SJSA1 (cell line): ENCODE data around the gene DPYD. TPM values are rescaled to one million over a fixed set of nuclear protein-coding genes. Genes with fewer than 3 reads are reported as not detected.

ENCODE experiments used
- DNase-seq, 2 experiments: peaks; one replicate each; pipeline ENCODE4 v3.0.0-alpha.2; 2015 to 2020; ENCODE audit warnings: low spot score in 2 of 2, low read depth in 1 of 2
- H3K27ac ChIP-seq: fragments of 250-450 bp; sonication (Bioruptor Pico); 2 replicates; pipeline ENCODE4 v1.5.1; 2020; ENCODE audit warnings: mild to moderate bottlenecking, moderate library complexity
- H3K27me3 ChIP-seq: fragments of 250-450 bp; sonication (Bioruptor Pico); replicated peaks from 2 replicates; pipeline ENCODE4 v1.5.1; 2020; ENCODE audit warnings: mild to moderate bottlenecking, moderate library complexity
- H3K36me3 ChIP-seq: fragments of 250-450 bp; sonication (Bioruptor Pico); 2 replicates; pipeline ENCODE4 v1.5.1; 2020; ENCODE audit warnings: mild to moderate bottlenecking
- H3K4me1 ChIP-seq: fragments of 250-450 bp; sonication (Bioruptor Pico); replicated peaks from 2 replicates; pipeline ENCODE4 v1.6.1; 2021; ENCODE audit warnings: mild to moderate bottlenecking
- H3K4me3 ChIP-seq: fragments of 250-450 bp; sonication (Bioruptor Pico); 2 replicates; pipeline ENCODE4 v1.5.1; 2020; ENCODE audit warnings: mild to moderate bottlenecking
- H3K9me3 ChIP-seq: fragments of 250-450 bp; sonication (Bioruptor Pico); replicated peaks from 2 replicates; pipeline ENCODE4 v1.5.1; 2020; ENCODE audit warnings: mild to moderate bottlenecking
- total RNA-seq: library from RNA; depleted of rRNA; stranded (reverse); fragments of >200 nt; shearing (Covaris generic); gene quantifications from 2 replicates; pipeline ENCODE4 v1.2.3, GENCODE V29; 2014

DPYD gene
- total RNA-seq, 1 experiment from 2014 or later = 31.4 TPM

DNA sequence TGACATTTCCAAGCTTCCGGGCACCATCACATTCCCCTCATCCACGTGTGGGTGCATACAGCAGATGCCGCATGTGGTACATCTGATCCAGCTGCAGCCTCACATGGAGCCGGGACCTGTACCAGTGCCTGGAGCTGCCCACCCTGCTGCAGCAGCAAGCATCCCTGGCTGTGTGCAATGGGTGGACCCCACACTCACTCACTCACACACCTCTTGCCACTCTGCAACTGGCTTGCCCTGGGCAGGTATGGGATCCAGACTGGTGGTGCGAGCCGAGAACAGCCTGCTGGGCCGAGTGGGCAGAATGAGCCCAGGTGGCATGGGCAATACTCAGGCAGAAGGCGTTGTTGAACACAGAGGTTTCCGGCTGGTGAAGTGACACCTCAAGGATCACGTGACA, 75.0 kb downstream of the DPYD start:
- Histone ChIP-seq H3K4me3 (no peak overlapping the region), H3K27ac (no peak overlapping the region), H3K27me3 (no peaks in the 10 kb centered on the region), H3K4me1 (peaks cover 13% of the 10 kb centered on the region), H3K9me3 (no peaks in the 10 kb centered on the region), H3K36me3 (no peaks in the 10 kb centered on the region)
- no peak for DNase-seq

DNA sequence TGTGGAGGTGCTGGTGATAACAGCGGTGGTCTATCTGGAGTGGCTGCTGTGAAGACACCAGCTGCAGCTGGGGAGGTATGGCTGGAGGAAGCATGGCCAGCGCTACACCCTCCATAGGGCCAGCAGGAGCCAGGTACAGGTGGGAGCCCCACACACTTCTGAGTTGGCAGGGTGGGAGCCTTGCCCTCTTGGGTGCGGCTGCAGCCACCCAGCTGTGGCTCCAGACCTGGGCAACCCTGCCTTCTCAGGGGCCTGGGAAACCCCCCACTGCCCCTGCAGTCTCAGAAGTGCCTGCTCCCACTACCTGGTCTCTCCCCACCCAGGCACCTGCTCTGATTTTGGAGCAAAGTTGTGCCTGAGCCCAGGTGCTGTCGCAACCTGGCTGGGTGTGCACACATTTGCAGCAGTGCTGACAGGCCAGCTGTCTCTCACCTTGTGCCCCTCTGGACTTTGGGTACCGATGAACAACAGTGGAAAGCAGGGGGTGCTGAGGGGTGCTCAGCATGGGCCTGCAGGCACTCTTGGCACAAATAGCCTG, 76.2 kb downstream of the DPYD start:
- H3K4me1 ChIP-seq = peaks cover 5% of the 10 kb centered on the region
- DNase-seq = no peak
- H3K9me3 ChIP-seq = no peaks in the 10 kb centered on the region
- H3K27me3 ChIP-seq = no peaks in the 10 kb centered on the region
- H3K4me3 ChIP-seq = no peak overlapping the region
- no peaks in the 10 kb centered on the region for H3K36me3 ChIP-seq
- H3K27ac ChIP-seq = no peak overlapping the region

- H3K9me3 ChIP-seq = no peaks in the 10 kb centered on the region
Observed at GRCh38 chr1:97841338-97841737, 79.5 kb downstream of the DPYD start.

DNA sequence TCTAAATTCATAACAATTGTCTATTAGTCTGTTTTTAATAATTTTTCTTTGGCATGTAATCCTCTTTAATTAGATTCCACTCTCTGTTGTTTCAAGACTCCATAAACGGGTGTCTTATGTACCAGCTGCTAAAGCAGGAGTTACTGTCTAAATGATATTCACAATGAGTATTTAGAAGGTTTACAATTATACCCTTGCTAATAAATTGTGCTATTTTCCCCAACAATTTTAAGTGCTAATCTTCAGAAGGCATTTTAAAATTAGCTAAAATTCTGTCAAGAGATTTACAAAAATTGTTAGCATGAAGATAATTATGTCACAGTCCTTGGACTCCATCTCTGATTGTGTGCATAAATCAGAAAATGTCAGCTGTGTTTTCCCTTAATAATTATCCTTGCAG, 83.7 kb downstream of the DPYD start:
- Histone ChIP-seq H3K4me1 (no peaks in the 10 kb centered on the region), H3K27me3 (no peaks in the 10 kb centered on the region), H3K4me3 (no peak overlapping the region), H3K27ac (no peak overlapping the region), H3K36me3 (no peaks in the 10 kb centered on the region), H3K9me3 (no peaks in the 10 kb centered on the region)
- no peak for DNase-seq

More at GRCh38 chr1:97841338-97841737, 79.5 kb downstream of the DPYD start:
- Histone ChIP-seq H3K27me3 (no peaks in the 10 kb centered on the region), H3K4me3 (no peak overlapping the region), H3K27ac (no peak overlapping the region), H3K36me3 (no peaks in the 10 kb centered on the region), H3K4me1 (no peaks in the 10 kb centered on the region)
- no peak for DNase-seq

- no peak overlapping the region for H3K27ac ChIP-seq
- H3K9me3 ChIP-seq = no peaks in the 10 kb centered on the region
Observed at GRCh38 chr1:97834899-97835298, 85.9 kb downstream of the DPYD start.

GRCh38 chr1:97833881-97834280, 87.0 kb downstream of the DPYD start:
- no peak for DNase-seq

More at GRCh38 chr1:97834899-97835298, 85.9 kb downstream of the DPYD start:
- no peaks in the 10 kb centered on the region for H3K27me3 ChIP-seq
- H3K36me3 ChIP-seq = no peaks in the 10 kb centered on the region
- H3K4me3 ChIP-seq = no peak overlapping the region
- DNase-seq = no peak
- no peaks in the 10 kb centered on the region for H3K4me1 ChIP-seq

GRCh38 chr1:97832481-97832880, 88.4 kb downstream of the DPYD start:
- Histone ChIP-seq H3K27ac (no peak overlapping the region), H3K27me3 (no peaks in the 10 kb centered on the region), H3K4me1 (no peaks in the 10 kb centered on the region), H3K36me3 (no peaks in the 10 kb centered on the region), H3K9me3 (no peaks in the 10 kb centered on the region), H3K4me3 (no peak overlapping the region)
- no peak for DNase-seq

More at GRCh38 chr1:97833881-97834280, 87.0 kb downstream of the DPYD start:
- Histone ChIP-seq H3K36me3 (no peaks in the 10 kb centered on the region), H3K27ac (no peak overlapping the region), H3K9me3 (no peaks in the 10 kb centered on the region), H3K27me3 (no peaks in the 10 kb centered on the region), H3K4me3 (no peak overlapping the region), H3K4me1 (no peaks in the 10 kb centered on the region)

- no peaks in the 10 kb centered on the region for H3K4me1 ChIP-seq
- no peaks in the 10 kb centered on the region for H3K27me3 ChIP-seq
- no peaks in the 10 kb centered on the region for H3K9me3 ChIP-seq
- no peak for DNase-seq
- no peak overlapping the region for H3K4me3 ChIP-seq
- no peaks in the 10 kb centered on the region; the same call in 1 of the 2 replicates for H3K36me3 ChIP-seq
- no peak overlapping the region for H3K27ac ChIP-seq
Observed at GRCh38 chr1:97827887-97828286, 92.9 kb downstream of the DPYD start.

DNA sequence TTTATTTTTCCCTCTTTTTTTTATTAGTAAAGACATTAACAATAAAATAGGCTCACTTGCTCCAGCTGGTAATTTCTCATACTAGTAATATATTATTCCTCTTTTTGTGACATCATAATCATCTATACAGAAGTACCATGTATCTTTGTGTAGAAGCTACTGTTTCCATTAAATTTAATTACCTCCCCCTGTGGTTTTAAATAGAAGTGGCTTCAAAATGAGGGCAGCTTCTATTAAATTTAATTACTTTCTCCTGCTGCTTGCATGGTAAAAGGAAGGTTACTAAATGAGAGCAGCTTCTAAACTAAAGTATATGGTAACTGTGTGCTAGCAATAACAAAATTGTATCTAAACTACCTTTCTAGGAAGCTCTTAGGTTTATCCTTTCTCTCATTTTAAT, 94.0 kb downstream of the DPYD start:
- Histone ChIP-seq H3K36me3 (no peaks in the 10 kb centered on the region; the same call in 1 of the 2 replicates), H3K9me3 (no peaks in the 10 kb centered on the region), H3K27me3 (no peaks in the 10 kb centered on the region), H3K27ac (no peak overlapping the region), H3K4me1 (no peaks in the 10 kb centered on the region), H3K4me3 (no peak overlapping the region)
- no peak for DNase-seq

DNA sequence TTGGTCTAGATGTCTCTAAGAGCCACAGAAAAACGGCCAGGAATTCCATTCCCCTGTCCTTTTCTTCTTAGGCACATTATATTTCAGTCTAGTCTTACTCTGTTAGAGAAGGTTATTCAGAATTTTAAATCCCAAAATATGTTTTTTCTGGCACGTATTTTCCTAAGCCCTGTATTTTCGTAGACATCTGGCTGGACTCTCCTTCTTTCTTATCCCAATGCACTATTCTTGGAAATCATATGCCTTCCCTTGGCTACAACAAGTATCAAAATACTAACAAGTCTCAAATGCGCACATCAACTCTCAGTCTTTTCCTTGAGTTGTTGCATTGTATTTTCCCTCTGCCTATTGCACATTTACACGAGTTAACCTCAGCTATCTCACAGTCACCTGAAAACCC, 96.2 kb downstream of the DPYD start:
- H3K36me3 ChIP-seq = no peaks in the 10 kb centered on the region; the same call in 1 of the 2 replicates
- DNase-seq = no peak
- no peaks in the 10 kb centered on the region for H3K27me3 ChIP-seq
- H3K4me3 ChIP-seq = no peak overlapping the region
- H3K9me3 ChIP-seq = no peaks in the 10 kb centered on the region
- no peak overlapping the region for H3K27ac ChIP-seq
- H3K4me1 ChIP-seq = no peaks in the 10 kb centered on the region

GRCh38 chr1:97824200-97824599, 96.6 kb downstream of the DPYD start:
- no peaks in the 10 kb centered on the region for H3K27me3 ChIP-seq
- H3K4me1 ChIP-seq = no peaks in the 10 kb centered on the region
- no peaks in the 10 kb centered on the region for H3K9me3 ChIP-seq
- no peak overlapping the region for H3K27ac ChIP-seq
- DNase-seq = no peak
- no peaks in the 10 kb centered on the region; the same call in 1 of the 2 replicates for H3K36me3 ChIP-seq
- no peak overlapping the region for H3K4me3 ChIP-seq

DNA sequence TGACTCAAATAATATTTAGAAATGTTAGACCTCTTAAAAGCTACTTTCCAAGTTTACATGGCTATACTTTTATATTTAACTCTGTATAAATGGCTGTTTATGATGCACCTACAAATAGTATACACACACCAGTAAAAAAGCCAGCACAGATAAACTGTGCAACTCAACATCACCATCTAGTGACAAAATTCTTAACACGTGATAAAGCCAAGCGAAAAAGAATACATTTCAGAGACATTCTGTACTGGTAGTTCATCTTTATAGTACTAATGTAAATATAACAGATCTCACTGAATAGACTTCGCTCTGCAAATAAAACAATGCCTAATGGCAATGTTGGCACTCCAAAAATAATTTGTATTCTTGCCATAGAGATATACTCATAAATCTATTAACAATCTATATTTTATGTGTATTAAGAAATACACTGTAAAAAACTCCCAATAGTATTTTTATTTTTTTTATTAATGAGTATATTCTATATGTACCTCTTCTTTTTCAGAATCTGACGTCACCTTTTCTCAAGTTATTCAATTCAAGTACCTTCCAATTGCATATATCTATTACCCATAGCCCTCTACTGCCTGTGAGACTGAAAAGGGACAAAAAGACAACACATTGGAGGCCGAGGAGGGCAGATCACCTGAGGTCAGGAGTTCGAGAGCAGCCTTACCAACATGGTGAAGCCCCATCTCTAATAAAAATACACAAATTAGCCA, 100.2 kb downstream of the DPYD start:
- Histone ChIP-seq H3K27me3 (no peaks in the 10 kb centered on the region), H3K36me3 (no peaks in the 10 kb centered on the region; the same call in 1 of the 2 replicates), H3K4me1 (no peaks in the 10 kb centered on the region), H3K4me3 (no peak overlapping the region), H3K9me3 (no peaks in the 10 kb centered on the region), H3K27ac (no peak overlapping the region)
- peak in 1 of 2 experiments; percentile 38 for DNase-seq

- Histone ChIP-seq H3K27ac (no peak overlapping the region), H3K4me3 (no peak overlapping the region), H3K27me3 (no peaks in the 10 kb centered on the region), H3K9me3 (no peaks in the 10 kb centered on the region), H3K4me1 (peaks cover 9% of the 10 kb centered on the region), H3K36me3 (no peaks in the 10 kb centered on the region)
- no peak for DNase-seq
Observed at GRCh38 chr1:97816927-97817326, 103.9 kb downstream of the DPYD start.

DNA sequence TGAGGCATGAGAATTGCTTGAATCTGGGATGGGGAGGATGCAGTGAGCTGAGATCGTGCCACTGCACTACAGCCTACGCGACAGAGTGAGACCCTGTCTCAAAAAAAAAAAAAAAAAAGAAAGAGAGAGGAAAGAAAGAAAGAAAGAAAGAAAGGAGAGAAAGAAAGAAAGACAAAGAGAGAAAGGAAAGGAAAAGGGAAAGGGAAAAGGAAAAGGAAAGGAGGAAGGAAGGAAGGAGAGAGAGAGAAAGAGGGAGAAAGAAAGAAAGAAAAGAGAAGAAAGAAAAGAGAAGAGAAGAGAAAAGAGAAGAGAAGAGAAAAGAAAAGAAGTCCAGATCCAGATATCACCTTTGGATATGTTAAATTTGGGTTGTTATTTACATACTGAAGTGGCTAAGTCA, 106.0 kb downstream of the DPYD start:
- Histone ChIP-seq H3K4me1 (peaks cover 9% of the 10 kb centered on the region), H3K4me3 (no peak overlapping the region), H3K36me3 (no peaks in the 10 kb centered on the region), H3K27ac (no peak overlapping the region), H3K27me3 (no peaks in the 10 kb centered on the region), H3K9me3 (no peaks in the 10 kb centered on the region)
- DNase-seq = no peak
